Measurements from ENCODE around the gene MRPS2.
A peak's percentile ranks its signal among the peaks of the same experiment; 100 is the strongest.
"Not testable (repeated sequence)": the region's sequence is repeated elsewhere in the genome, so short reads cannot be mapped to it uniquely, and the experiment has no call there.

Gene MRPS2

DNA sequence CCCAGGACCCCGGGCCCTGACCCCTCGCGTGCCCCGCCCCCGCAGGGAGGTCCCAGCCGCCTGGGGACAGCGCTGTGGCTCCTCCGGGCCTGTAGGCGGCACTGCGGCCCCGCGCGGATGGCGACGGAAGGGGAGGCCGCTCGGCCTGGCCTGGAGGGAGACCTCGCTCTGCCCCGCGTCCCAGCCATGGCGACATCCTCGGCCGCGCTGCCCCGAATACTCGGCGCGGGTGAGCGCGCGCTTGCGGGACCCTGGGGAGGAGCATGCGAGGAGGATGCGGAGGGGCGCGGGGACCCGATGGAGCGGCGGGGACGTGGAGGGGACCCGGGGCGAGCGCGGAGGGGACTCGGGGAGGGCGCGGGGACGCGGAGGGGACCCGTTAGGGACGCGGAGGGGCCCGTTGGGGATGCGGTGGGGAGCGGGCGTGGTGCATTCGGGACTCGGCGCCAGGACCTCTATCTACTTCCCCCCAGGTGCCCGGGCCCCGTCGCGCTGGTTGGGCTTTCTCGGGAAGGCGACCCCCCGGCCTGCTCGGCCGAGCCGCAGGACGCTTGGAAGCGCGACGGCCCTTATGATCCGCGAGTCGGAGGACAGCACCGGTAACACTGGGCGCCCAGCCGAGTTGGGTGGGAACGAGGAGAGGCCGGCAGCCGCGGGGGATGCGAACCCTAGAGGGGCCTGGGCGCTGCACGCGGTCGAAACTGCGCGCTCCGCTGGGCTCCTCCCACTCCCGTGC is at the start of gene MRPS2:
MRPS2 (plus strand) TSS at position 158 of the 736 bp plus-strand sequence; CDS start at position 187, 29 bp downstream.
- H3K4me3 ChIP-seq (ENCODE audit: low read length) = peak within 1 kb of the TSS; percentile 83
- H2AFZ ChIP-seq (ENCODE audit: low read depth, low read length) = peak within 1 kb of the TSS; percentile 83
- peaks cover 33% of the 10 kb centered on the region for H3K36me3 ChIP-seq (ENCODE audit: insufficient read depth, low read length)
- H3K4me1 ChIP-seq (ENCODE audit: insufficient read depth, low read length) = peaks cover 21% of the 10 kb centered on the region
- no peaks in the 10 kb centered on the region for H3K9me3 ChIP-seq (ENCODE audit: low read length)
- no peaks in the 10 kb centered on the region for H3K27me3 ChIP-seq (ENCODE audit: insufficient read depth, low read length)

DNA sequence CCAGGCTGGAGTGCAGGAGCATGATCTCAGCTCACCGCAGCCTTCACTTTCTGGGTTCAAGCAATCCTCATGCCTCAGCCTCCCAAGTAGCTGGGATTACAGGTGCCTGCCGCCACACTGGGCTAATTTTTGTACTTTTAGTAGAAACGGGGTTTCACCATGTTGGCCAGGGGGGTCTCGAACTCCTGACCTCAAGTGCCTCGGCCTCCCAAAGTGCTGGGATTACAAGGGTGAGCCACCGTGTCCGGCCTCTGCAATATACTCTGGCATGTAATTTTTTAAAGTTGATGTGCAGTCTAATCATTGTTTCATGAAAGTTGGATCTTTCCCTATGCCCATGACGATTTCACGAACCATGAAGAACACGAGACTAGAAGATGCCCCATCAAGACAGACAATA is 49.5 kb upstream of the MRPS2 start:
- Histone ChIP-seq H3K9me3 (ENCODE audit: low read length) (no peaks in the 10 kb centered on the region), H3K36me3 (ENCODE audit: insufficient read depth, low read length) (no peaks in the 10 kb centered on the region), H3K4me3 (ENCODE audit: low read length) (no peak overlapping the region), H3K4me1 (ENCODE audit: insufficient read depth, low read length) (no peaks in the 10 kb centered on the region), H2AFZ (ENCODE audit: low read depth, low read length) (no peak overlapping the region), H3K27me3 (ENCODE audit: insufficient read depth, low read length) (peaks cover 3% of the 10 kb centered on the region)

DNA sequence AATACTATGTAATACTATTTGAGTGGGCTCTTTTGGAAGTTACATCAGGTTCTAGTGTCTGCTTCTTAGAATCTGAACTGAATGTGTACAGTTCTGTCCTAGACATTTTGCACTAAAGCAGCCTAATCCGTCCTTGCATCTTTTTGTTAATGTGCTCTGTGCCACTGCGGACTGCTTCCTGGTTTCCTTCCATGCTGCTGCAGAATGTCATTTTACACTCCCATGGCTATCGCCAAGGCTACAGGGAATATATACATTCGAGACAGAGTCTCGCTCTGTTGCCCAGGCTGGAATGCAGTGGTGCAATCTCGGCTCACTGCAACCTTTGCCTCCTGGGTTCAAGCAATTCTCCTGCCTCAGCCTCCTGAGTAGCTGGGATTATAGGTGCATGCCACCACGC is 48.6 kb upstream of the MRPS2 start:
- H2AFZ ChIP-seq (ENCODE audit: low read depth, low read length); H3K4me1 ChIP-seq (ENCODE audit: insufficient read depth, low read length); H3K27me3 ChIP-seq (ENCODE audit: insufficient read depth, low read length); H3K4me3 ChIP-seq (ENCODE audit: low read length); H3K9me3 ChIP-seq (ENCODE audit: low read length); H3K36me3 ChIP-seq (ENCODE audit: insufficient read depth, low read length): not testable (repeated sequence)

DNA sequence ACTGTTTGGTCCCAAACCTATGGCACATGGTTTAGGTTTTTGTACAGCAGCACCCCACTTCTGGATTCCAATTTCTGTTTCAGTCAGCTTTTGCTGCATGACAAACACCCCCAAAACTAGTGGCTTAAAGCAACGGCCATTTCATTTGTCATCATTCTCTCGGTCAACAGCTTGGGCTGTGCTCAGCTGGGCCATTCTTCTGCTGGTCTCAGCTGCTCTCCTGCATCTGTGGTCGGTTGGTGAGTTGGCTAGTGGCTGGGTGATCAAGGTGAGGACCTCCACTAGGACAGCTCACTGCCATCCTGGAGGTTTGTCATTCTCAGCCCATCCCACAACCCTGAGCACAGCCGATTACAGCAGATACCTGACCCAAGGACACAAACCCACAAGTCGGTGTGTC is 45.7 kb upstream of the MRPS2 start:
- Histone ChIP-seq H3K27me3 (ENCODE audit: insufficient read depth, low read length) (no peaks in the 10 kb centered on the region), H3K36me3 (ENCODE audit: insufficient read depth, low read length) (no peaks in the 10 kb centered on the region), H2AFZ (ENCODE audit: low read depth, low read length) (no peak overlapping the region), H3K4me1 (ENCODE audit: insufficient read depth, low read length) (no peaks in the 10 kb centered on the region), H3K9me3 (ENCODE audit: low read length) (no peaks in the 10 kb centered on the region), H3K4me3 (ENCODE audit: low read length) (no peak overlapping the region)

DNA sequence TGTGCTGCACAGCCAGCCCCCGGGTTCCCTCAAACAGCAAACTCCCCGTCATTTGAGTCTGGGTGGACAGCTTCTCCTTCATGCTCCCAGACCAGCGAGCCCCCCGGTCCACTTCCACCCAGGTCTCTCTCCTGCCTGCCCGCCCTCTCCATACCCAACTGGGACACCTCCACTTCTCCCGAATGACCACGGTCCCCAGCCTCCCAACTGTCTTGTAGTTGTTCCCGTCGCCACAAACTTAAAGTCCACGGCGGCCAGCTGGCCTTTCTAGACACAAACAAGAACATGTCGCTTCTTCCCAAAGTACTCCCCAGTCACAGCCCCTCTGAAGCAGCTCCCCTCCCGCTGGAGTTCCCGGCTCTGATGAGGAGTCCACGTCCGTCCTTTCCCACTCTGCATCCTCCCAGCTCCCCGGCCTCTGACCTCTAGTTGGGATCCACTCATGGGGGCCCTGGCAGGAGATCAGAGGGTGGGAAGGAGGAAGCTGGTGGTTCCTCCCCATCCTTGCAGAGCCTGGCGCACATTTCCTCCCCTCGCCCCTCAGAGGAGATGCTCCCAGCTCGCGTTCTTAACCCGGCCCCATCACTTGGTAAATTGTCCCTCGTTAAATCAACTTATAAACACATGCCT is 45.0 kb upstream of the MRPS2 start:
- Histone ChIP-seq H3K36me3 (ENCODE audit: insufficient read depth, low read length) (no peaks in the 10 kb centered on the region), H2AFZ (ENCODE audit: low read depth, low read length) (no peak overlapping the region), H3K9me3 (ENCODE audit: low read length) (no peaks in the 10 kb centered on the region), H3K4me3 (ENCODE audit: low read length) (no peak overlapping the region), H3K4me1 (ENCODE audit: insufficient read depth, low read length) (no peaks in the 10 kb centered on the region), H3K27me3 (ENCODE audit: insufficient read depth, low read length) (no peaks in the 10 kb centered on the region)

DNA sequence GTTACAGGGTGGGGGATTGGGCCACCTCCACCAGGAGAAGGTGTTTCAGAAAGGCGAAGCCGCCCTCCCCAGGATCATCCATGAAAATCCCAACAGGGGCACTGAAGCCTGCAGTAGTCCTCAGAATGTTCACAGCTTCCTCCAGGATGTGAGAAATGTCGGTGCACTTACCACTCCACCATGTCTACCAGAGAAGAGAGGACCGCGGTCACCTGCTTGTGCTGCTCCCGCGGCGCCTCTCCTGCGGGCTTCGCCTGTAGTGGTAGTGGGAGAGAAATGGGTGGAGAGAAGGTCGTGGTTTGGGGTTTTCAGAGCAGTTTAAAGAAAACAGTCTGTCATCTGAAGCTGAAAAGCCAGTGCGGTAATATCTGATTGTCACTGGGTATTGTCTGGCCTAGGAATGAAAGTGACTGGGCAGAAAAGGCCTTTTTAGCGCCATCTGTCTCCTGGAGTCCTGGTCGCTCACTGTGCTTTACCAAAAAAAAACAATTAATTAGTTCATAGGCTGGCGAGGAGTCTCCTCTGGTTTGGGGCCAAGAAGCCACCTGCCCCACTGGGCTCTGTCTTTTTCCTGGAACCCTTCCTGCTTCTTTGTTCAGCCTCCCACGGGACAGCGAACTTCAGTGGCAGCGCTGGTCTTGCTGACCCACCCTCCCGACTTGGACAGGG is 43.9 kb upstream of the MRPS2 start:
- no peaks in the 10 kb centered on the region for H3K9me3 ChIP-seq (ENCODE audit: low read length)
- no peak overlapping the region for H2AFZ ChIP-seq (ENCODE audit: low read depth, low read length)
- H3K27me3 ChIP-seq (ENCODE audit: insufficient read depth, low read length) = no peaks in the 10 kb centered on the region
- H3K4me1 ChIP-seq (ENCODE audit: insufficient read depth, low read length) = no peaks in the 10 kb centered on the region
- no peak overlapping the region for H3K4me3 ChIP-seq (ENCODE audit: low read length)
- H3K36me3 ChIP-seq (ENCODE audit: insufficient read depth, low read length) = no peaks in the 10 kb centered on the region

DNA sequence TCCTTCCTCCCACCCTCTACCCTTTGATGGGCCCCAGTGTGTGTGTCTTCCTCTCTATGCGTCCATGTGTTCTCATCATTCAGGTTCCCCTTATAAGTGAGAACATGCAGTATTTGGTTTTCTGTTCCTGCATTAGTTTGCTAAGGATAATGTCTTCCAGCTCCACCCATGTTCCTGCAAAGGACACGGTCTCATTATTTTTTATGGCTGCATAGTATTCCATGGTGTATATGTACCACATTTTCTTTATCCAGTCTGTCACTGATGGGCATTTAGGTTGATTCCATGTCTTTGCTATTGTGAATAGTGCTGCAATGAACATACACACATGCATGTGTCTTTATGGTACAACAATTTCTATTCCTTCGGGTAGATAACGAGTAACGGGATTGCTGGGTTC is 42.0 kb upstream of the MRPS2 start:
- not testable (repeated sequence) for H2AFZ ChIP-seq (ENCODE audit: low read depth, low read length); H3K4me1 ChIP-seq (ENCODE audit: insufficient read depth, low read length); H3K9me3 ChIP-seq (ENCODE audit: low read length); H3K27me3 ChIP-seq (ENCODE audit: insufficient read depth, low read length); H3K36me3 ChIP-seq (ENCODE audit: insufficient read depth, low read length); H3K4me3 ChIP-seq (ENCODE audit: low read length)

DNA sequence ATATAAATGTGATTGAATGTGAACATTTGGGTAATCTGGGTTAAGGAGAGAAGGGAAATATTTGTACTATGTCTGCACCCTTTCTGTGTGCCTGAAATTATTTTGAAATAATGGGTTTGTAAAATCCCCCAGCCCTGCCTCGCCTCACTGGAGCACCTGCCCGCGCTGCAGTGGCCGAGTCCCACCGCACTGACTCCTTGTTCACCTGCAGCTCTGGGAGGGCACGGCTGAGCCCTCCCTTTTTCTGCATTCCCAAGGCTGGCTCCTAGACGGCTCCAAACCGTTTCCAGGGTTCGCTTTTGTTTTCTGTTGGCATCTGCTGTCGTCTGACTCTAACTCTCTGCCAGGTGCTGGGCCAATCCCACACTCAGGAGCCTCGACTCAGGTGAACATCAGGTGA is 38.5 kb upstream of the MRPS2 start:
- Histone ChIP-seq H3K4me3 (ENCODE audit: low read length) (no peak overlapping the region), H3K36me3 (ENCODE audit: insufficient read depth, low read length) (no peaks in the 10 kb centered on the region), H3K27me3 (ENCODE audit: insufficient read depth, low read length) (no peaks in the 10 kb centered on the region), H3K9me3 (ENCODE audit: low read length) (no peaks in the 10 kb centered on the region), H2AFZ (ENCODE audit: low read depth, low read length) (no peak overlapping the region), H3K4me1 (ENCODE audit: insufficient read depth, low read length) (no peaks in the 10 kb centered on the region)

DNA sequence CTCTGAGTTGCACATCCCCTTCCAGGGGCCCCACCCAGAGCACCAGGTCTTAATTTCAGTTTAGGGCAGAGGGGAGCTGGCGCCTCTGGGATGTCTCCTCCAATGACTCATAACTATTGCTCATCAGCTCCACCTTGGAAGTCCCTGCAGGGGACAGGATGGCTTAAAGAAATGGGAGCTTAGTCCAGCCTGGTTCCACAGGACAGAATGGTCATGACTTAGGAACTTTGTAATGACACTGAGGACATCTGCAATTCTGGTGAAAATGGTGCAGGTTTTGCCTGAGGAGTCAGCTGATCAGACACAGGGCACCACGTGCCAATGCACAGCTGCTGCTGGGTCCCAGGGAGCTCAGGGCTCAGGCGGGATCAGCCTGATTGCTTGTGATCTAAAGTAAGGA is 37.3 kb upstream of the MRPS2 start:
- Histone ChIP-seq H3K4me1 (ENCODE audit: insufficient read depth, low read length) (no peaks in the 10 kb centered on the region), H3K36me3 (ENCODE audit: insufficient read depth, low read length) (no peaks in the 10 kb centered on the region), H3K4me3 (ENCODE audit: low read length) (no peak overlapping the region), H3K9me3 (ENCODE audit: low read length) (no peaks in the 10 kb centered on the region), H2AFZ (ENCODE audit: low read depth, low read length) (no peak overlapping the region), H3K27me3 (ENCODE audit: insufficient read depth, low read length) (no peaks in the 10 kb centered on the region)

DNA sequence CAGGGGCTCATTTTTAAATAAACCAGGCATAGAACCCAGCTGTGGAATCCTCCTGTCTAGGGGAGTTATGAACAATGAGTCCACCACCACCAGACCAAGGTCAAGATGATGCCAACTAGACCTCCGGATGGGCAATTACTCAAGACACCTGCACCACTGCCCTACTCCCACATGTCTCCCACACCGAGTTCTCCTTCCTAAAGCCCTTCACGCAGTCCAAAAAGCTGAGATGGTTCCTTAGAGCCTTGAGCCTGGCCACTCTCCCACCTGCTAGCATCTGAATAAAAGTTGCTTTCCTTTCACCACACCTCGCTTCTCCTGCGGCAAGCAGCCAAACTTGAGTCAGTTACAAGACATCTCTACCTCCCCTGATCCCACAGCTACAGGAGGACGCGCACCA is 36.3 kb upstream of the MRPS2 start:
- Histone ChIP-seq H3K36me3 (ENCODE audit: insufficient read depth, low read length) (no peaks in the 10 kb centered on the region), H3K4me1 (ENCODE audit: insufficient read depth, low read length) (no peaks in the 10 kb centered on the region), H3K27me3 (ENCODE audit: insufficient read depth, low read length) (no peaks in the 10 kb centered on the region), H3K9me3 (ENCODE audit: low read length) (no peaks in the 10 kb centered on the region), H3K4me3 (ENCODE audit: low read length) (no peak overlapping the region), H2AFZ (ENCODE audit: low read depth, low read length) (no peak overlapping the region)

DNA sequence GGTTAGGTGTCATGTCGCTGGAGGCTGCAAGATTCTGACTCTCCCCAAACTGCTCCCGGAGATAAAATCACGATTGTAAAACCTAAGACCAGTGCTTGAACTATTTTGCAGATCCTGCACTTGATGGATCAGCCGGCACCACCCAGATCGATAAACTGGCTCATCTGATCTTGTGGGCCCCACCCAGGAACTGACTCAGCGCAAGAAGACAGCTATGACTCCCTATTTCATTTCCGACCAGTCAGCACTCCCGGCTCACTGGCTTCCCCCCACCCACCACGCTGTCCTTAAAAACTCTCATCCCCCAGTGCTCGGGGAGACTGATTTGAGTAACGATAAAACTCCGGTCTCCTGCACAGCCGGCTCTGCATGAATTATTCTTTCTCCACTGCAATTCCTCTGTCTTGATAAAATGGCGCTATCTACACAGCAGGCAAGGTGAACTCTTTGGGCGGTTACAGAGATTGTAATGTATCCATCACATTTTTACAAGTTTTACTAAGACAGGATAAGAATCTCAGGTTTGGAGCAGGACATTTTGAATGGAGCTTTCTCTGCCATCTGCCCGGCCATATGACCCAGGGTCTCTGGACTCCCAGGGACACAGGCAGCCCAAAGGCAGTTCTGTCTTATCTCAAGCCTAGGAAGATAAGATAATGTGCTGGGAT is 31.5 kb upstream of the MRPS2 start:
- Histone ChIP-seq H2AFZ (ENCODE audit: low read depth, low read length) (no peak overlapping the region), H3K9me3 (ENCODE audit: low read length) (no peaks in the 10 kb centered on the region), H3K4me3 (ENCODE audit: low read length) (no peak overlapping the region), H3K4me1 (ENCODE audit: insufficient read depth, low read length) (peaks cover 16% of the 10 kb centered on the region), H3K27me3 (ENCODE audit: insufficient read depth, low read length) (no peaks in the 10 kb centered on the region), H3K36me3 (ENCODE audit: insufficient read depth, low read length) (no peaks in the 10 kb centered on the region)

DNA sequence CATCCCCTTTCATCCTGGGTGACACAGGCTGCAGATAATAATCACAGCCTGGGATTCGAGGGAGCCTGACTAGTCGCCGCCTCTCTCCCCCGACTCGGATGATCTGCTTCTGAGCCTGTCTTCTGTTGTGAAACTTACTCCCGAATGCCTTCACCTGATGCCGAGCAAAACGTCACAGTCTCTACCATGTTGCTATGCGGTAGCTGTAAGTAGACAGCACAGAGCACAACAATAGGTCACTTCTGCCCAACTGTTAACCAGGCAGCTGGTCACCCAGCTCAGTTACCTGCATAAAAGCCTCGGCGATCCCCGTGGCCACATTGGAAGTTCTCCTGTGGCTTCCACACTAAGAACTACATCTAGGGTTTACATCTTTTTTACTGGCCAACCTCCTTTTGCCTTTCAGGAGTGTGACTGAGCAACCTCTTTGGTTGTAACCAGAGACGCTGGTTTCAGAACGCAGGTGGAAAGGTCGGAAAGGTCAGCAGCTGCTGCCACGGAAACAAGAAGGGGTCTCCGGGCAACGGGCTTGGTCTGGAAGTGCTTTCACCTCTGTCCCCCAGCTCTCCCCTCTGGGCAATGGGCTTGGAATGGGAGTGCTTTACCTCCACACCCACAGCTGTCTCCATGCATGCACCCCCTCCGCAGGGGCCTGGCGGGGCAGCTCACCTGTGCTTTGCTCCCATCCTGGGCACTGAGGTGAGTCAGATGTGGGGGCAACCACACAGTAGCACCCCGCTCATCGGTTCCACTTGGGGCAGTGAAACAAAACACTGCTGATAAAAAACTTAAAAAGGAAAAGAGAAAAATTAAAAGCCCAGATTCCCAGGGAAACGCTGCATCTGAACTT is 28.5 kb upstream of the MRPS2 start:
- Histone ChIP-seq H3K27me3 (ENCODE audit: insufficient read depth, low read length) (no peaks in the 10 kb centered on the region), H2AFZ (ENCODE audit: low read depth, low read length) (no peak overlapping the region), H3K4me3 (ENCODE audit: low read length) (no peak overlapping the region), H3K4me1 (ENCODE audit: insufficient read depth, low read length) (peaks cover 16% of the 10 kb centered on the region), H3K36me3 (ENCODE audit: insufficient read depth, low read length) (no peaks in the 10 kb centered on the region), H3K9me3 (ENCODE audit: low read length) (no peaks in the 10 kb centered on the region)

Data from neuron (in vitro differentiated cells).